ENCODE data around the gene SBNO2.

DNA sequence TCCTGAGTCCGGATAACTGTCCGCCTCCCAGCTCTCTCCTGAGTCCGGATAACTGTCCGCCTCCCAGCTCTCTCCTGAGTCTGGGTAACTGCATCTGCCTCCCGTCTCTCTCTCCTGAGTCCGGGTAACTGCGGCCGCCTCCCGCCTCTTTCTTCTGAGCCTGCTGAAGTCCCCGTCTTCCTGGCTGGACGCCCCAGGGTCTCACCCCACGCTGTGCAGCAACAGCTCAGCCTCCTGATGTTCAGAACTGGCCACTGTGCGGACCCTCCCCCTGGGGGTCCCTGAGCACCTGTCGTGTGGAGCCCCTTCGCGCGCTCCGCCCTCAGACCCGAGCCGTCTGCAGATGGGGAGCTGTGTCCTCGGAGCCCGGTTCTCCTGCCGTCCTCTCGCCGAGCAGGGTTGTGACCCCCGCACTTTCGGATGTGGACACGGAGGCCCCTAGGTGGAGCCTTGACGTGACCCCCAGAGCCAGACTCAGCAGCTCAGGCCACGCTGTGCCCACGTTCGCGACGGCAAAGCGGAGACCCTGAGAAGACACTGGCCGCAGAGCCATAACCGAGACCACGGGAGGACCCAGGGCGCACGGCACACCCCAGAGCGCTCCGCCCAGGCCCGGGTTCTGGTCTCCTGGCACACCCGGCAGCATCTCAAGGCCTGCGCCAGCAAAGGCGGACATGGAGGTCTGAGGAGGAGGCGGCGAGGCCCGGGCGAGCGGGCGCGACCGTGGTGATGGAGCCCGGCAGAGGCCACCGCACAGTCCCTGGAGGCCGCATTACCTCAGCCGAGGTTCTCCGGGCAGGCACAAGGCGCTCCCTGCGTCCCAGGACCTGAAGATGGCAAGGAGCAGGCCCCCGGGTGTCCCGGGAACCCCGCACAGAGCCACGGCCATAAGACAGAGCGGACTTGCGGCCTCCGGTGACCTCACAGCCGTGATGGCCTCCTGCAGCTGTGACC lies 15.9 kb downstream of the SBNO2 start:
- no peak for TF ChIP-seq SP1 (IDR thresholded peaks at IDR 0.05)
- TF ChIP-seq, protein P1, sequence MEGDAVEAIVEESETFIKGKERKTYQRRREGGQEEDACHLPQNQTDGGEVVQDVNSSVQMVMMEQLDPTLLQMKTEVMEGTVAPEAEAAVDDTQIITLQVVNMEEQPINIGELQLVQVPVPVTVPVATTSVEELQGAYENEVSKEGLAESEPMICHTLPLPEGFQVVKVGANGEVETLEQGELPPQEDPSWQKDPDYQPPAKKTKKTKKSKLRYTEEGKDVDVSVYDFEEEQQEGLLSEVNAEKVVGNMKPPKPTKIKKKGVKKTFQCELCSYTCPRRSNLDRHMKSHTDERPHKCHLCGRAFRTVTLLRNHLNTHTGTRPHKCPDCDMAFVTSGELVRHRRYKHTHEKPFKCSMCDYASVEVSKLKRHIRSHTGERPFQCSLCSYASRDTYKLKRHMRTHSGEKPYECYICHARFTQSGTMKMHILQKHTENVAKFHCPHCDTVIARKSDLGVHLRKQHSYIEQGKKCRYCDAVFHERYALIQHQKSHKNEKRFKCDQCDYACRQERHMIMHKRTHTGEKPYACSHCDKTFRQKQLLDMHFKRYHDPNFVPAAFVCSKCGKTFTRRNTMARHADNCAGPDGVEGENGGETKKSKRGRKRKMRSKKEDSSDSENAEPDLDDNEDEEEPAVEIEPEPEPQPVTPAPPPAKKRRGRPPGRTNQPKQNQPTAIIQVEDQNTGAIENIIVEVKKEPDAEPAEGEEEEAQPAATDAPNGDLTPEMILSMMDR (IDR thresholded peaks at IDR 0.05; ENCODE audit: low read depth, low read length, missing input control): no peak
- TF ChIP-seq NR2F2 (IDR thresholded peaks at IDR 0.05): no peak
- TF ChIP-seq YY1 (IDR thresholded peaks at IDR 0.05): no peak
- TF ChIP-seq, protein P2, sequence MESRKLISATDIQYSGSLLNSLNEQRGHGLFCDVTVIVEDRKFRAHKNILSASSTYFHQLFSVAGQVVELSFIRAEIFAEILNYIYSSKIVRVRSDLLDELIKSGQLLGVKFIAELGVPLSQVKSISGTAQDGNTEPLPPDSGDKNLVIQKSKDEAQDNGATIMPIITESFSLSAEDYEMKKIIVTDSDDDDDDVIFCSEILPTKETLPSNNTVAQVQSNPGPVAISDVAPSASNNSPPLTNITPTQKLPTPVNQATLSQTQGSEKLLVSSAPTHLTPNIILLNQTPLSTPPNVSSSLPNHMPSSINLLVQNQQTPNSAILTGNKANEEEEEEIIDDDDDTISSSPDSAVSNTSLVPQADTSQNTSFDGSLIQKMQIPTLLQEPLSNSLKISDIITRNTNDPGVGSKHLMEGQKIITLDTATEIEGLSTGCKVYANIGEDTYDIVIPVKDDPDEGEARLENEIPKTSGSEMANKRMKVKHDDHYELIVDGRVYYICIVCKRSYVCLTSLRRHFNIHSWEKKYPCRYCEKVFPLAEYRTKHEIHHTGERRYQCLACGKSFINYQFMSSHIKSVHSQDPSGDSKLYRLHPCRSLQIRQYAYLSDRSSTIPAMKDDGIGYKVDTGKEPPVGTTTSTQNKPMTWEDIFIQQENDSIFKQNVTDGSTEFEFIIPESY (IDR thresholded peaks at IDR 0.05): no peak
- TF ChIP-seq, protein P3, sequence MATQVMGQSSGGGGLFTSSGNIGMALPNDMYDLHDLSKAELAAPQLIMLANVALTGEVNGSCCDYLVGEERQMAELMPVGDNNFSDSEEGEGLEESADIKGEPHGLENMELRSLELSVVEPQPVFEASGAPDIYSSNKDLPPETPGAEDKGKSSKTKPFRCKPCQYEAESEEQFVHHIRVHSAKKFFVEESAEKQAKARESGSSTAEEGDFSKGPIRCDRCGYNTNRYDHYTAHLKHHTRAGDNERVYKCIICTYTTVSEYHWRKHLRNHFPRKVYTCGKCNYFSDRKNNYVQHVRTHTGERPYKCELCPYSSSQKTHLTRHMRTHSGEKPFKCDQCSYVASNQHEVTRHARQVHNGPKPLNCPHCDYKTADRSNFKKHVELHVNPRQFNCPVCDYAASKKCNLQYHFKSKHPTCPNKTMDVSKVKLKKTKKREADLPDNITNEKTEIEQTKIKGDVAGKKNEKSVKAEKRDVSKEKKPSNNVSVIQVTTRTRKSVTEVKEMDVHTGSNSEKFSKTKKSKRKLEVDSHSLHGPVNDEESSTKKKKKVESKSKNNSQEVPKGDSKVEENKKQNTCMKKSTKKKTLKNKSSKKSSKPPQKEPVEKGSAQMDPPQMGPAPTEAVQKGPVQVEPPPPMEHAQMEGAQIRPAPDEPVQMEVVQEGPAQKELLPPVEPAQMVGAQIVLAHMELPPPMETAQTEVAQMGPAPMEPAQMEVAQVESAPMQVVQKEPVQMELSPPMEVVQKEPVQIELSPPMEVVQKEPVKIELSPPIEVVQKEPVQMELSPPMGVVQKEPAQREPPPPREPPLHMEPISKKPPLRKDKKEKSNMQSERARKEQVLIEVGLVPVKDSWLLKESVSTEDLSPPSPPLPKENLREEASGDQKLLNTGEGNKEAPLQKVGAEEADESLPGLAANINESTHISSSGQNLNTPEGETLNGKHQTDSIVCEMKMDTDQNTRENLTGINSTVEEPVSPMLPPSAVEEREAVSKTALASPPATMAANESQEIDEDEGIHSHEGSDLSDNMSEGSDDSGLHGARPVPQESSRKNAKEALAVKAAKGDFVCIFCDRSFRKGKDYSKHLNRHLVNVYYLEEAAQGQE (IDR thresholded peaks at IDR 0.05): no peak
- no peak for TF ChIP-seq RAD21 (IDR thresholded peaks at IDR 0.05)
- TF ChIP-seq, protein P4, sequence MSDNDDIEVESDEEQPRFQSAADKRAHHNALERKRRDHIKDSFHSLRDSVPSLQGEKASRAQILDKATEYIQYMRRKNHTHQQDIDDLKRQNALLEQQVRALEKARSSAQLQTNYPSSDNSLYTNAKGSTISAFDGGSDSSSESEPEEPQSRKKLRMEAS (IDR thresholded peaks at IDR 0.05): no peak
- TF ChIP-seq HNF4G (IDR thresholded peaks at IDR 0.05): no peak
- no peak for TF ChIP-seq JUND (IDR thresholded peaks at IDR 0.05)
- TF ChIP-seq, protein P5, sequence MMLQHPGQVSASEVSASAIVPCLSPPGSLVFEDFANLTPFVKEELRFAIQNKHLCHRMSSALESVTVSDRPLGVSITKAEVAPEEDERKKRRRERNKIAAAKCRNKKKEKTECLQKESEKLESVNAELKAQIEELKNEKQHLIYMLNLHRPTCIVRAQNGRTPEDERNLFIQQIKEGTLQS (IDR thresholded peaks at IDR 0.05): no peak
- no peak for TF ChIP-seq GABPA (IDR thresholded peaks at IDR 0.05 in 1 of 2, conservative IDR thresholded peaks at IDR 0.05 in 1 of 2)

Measured in liver (tissue), 3 donors.